Natural killer cell (primary cell): ENCODE results near the gene ZFHX2. TPM values are rescaled to one million over a fixed set of nuclear protein-coding genes. Genes with fewer than 3 reads are reported as not detected.
"Not testable (repeated sequence)": the region's sequence is repeated elsewhere in the genome, so short reads cannot be mapped to it uniquely, and the experiment has no call there.

Source experiments
- ATAC-seq, 3 donors: fragments of 150-1000 bp in 2 of 3; fragments of 200-7000 bp in 1 of 3; cut with Tn5 transposase; 1 replicate in 1 of 3; 2 replicates in 2 of 3; pipeline ENCODE4 v1.10.0; 2021; ENCODE audit warnings: mild to moderate bottlenecking in 2 of 3, moderate library complexity in 2 of 3
- DNase-seq, 2 donors: peaks; one replicate each; pipeline versions ENCODE4 v3.0.0 to v3.0.0-alpha.2; 2013 to 2021; ENCODE audit warnings: mixed read lengths in 1 of 2
- H3K27ac ChIP-seq: one replicate; pipeline ENCODE4 v1.5.1; 2013; ENCODE audit warnings: mild to moderate bottlenecking, low read length
- H3K27me3 ChIP-seq: one replicate; pipeline ENCODE4 v1.6.1; 2013; ENCODE audit warnings: low read length; ENCODE audit not compliant: control insufficient read depth, insufficient read depth
- H3K36me3 ChIP-seq: one replicate; pipeline ENCODE4 v1.6.1; 2013; ENCODE audit warnings: low read length; ENCODE audit not compliant: control insufficient read depth, insufficient read depth
- H3K4me1 ChIP-seq: one replicate; pipeline ENCODE4 v1.6.1; 2013; ENCODE audit warnings: low read length; ENCODE audit not compliant: control insufficient read depth, insufficient read depth
- H3K4me3 ChIP-seq: one replicate; pipeline ENCODE4 v1.5.1; 2013; ENCODE audit warnings: low read length
- H3K9me3 ChIP-seq: one replicate; pipeline ENCODE4 v1.6.1; 2013; ENCODE audit warnings: low read length; ENCODE audit not compliant: control insufficient read depth, insufficient read depth
- H3K27ac Mint-ChIP-seq, 2 donors: one replicate each; pipeline ENCODE4 v1.8.0; 2022; ENCODE audit warnings: mild to moderate bottlenecking in 2 of 2, mixed read lengths in 2 of 2, moderate library complexity in 1 of 2
- H3K27me3 Mint-ChIP-seq, 2 donors: one replicate each; pipeline ENCODE4 v1.8.0; 2022; ENCODE audit warnings: low read depth in 2 of 2, mixed read lengths in 2 of 2
- H3K36me3 Mint-ChIP-seq: one replicate; pipeline ENCODE4 v1.8.0; 2022; ENCODE audit warnings: mixed read lengths
- H3K4me1 Mint-ChIP-seq, 2 donors: one replicate each; pipeline ENCODE4 v1.8.0; 2022; ENCODE audit warnings: mixed read lengths in 2 of 2
- H3K4me3 Mint-ChIP-seq: one replicate; pipeline ENCODE4 v1.8.0; 2022; ENCODE audit warnings: mild to moderate bottlenecking, moderate library complexity, mixed read lengths
- H3K9me3 Mint-ChIP-seq, 2 donors: one replicate each; pipeline ENCODE4 v1.8.0; 2022; ENCODE audit warnings: mixed read lengths in 2 of 2
- WGBS: methylation state at CpG from one replicate; pipeline ENCODE4 v1.1.7; 2013; ENCODE audit warnings: missing lambda C conversion rate; ENCODE audit not compliant: insufficient coverage; 5-methylcytosine and 5-hydroxymethylcytosine counted together
- intact Hi-C: fragments of 100-400 bp; cut with micrococcal nuclease; formaldehyde crosslinking; loops from one replicate; pipeline ENCODE4 v1.14.2; 2022
- total RNA-seq, 4 donors: library from RNA; stranded (reverse); fragments of 120-200 nt in 1 of 4; gene quantifications; one replicate each; pipeline versions ENCODE4 v1.2.3 to v1.2.4, GENCODE V29; 2013 to 2022
- TF ChIP-seq, protein P1 (sequence below): fragments of 200-600 bp; IDR thresholded peaks from one replicate; pipeline ENCODE4 v1.8.0; 2022; ENCODE audit warnings: antibody characterized with exemption

ZFHX2 gene
- under 1 TPM; 0.07 to 0.72 (median 0.45) TPM for total RNA-seq
- total RNA-seq (2013), result 0.18 TPM

DNA sequence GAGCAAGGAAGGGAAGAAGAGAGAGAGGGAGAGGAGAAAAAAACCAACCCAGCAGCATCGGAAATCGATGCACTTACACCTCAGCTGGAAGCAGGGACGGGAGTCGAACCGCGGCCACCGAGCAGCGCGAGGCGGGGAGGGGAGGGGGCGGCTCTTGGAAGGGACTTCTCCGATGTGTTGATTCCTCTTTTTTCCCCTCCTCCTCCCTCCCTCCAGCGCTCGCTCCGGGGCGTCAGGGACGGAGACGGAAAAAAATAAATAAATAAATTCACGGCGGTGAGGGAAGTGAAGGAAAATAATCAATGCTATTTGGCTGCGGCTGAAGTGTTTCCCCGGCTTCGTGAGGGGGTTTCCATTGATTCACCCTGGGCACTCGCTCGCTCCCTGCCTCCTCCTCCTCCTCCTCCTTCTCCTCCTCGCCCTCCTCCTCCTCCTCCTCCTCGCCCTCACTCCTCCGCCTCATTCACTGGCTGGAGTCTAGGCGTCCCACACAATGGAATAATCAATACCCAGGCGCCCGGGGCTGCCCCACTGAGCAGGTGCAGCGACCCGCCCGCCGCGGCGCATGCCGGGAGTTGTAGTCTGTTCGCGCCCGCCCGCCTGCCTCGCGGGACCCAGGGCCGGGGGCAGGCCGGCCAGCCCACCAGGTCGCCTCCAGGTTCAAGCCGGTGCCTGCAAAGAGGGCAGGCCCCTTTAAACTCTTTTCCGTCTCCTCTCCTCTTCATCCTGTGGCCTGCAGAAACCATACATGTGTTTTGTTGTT, at the start of gene ZFHX2:
Gene ZFHX2, minus strand, starts transcription at position 500 of the 763 bp plus-strand sequence. CDS start 16,440 bp downstream, outside the sequence.
- Histone ChIP-seq H3K27me3 (peaks cover 9% of the 10 kb centered on the region), H3K27ac (no peak within 1 kb of the TSS), H3K36me3 (no peaks in the 10 kb centered on the region), H3K4me1 (peaks cover 27% of the 10 kb centered on the region), H3K4me3 (peak within 1 kb of the TSS; percentile 66), H3K9me3 (no peaks in the 10 kb centered on the region)
- Mint-ChIP-seq H3K27me3 (no peaks in the 10 kb centered on the region), H3K4me1 (peaks cover 12 to 21% of the 10 kb centered on the region in 2 donors), H3K4me3 (no peak within 1 kb of the TSS), H3K9me3 (no peaks in the 10 kb centered on the region), H3K36me3 (no peaks in the 10 kb centered on the region), H3K27ac (peak within 1 kb of the TSS in 1 of 2 donors; percentile 60)
- ATAC-seq, result peak; percentile 56 to 62 (median 61)
- under 1% methylated on average over 36 of the region's 49 CpGs for WGBS
- intact Hi-C loops, result loop anchor here (1.0 kb wide), 1 partner anchor 82 kb away; the partner anchor contains the start of gene NGDN
- DNase-seq, result peak; percentile 54 to 84
- TF ChIP-seq, protein P1, sequence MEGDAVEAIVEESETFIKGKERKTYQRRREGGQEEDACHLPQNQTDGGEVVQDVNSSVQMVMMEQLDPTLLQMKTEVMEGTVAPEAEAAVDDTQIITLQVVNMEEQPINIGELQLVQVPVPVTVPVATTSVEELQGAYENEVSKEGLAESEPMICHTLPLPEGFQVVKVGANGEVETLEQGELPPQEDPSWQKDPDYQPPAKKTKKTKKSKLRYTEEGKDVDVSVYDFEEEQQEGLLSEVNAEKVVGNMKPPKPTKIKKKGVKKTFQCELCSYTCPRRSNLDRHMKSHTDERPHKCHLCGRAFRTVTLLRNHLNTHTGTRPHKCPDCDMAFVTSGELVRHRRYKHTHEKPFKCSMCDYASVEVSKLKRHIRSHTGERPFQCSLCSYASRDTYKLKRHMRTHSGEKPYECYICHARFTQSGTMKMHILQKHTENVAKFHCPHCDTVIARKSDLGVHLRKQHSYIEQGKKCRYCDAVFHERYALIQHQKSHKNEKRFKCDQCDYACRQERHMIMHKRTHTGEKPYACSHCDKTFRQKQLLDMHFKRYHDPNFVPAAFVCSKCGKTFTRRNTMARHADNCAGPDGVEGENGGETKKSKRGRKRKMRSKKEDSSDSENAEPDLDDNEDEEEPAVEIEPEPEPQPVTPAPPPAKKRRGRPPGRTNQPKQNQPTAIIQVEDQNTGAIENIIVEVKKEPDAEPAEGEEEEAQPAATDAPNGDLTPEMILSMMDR, result no peak

DNA sequence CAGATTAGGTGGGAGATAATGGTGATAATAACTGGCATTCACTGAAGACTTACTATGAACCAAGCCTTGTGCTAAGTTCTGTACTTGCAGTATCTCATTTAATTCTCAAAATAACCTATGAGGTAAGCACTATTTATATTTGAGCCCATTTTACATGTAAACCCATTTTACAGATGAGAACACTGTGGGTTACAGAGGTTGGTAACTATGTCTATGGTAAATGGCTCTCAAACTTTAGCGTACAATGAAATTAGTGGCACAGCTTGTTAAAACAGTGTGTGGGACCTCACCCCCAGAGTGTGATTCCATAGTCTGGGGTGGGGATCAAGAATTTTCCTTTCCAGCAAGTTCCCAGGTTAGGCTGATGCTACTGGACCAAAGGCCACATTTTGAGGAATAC, 49.2 kb upstream of the ZFHX2 start:
- Mint-ChIP-seq H3K36me3 (no peaks in the 10 kb centered on the region), H3K4me1 (no peaks in the 10 kb centered on the region)
- no peak for ATAC-seq

DNA sequence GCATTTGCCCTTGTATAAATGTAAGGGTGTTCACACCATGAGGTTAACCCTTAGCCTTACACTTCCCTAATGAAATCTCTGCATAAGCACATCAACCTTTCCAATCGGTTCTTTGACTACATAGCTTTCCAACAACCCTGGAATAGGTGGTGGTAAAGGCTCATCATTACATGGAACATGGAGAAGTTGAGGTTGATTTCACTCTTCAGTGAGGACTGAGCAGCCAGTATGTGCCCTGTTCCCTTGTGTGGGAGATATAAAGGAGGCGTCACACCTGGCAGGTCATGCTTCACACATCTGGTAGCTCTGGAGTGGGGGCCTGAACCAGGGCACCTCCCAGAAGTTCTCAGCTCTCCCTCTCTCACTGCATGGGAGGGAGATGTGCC, 48.8 kb upstream of the ZFHX2 start:
- intact Hi-C loops, result no loop called here
- H3K27me3 ChIP-seq, result no peaks in the 10 kb centered on the region
- H3K27ac Mint-ChIP-seq, result no peak overlapping the region
- ATAC-seq (no peak), DNase-seq (no peak)
- H3K36me3 Mint-ChIP-seq, result no peaks in the 10 kb centered on the region
- no peaks in the 10 kb centered on the region for H3K36me3 ChIP-seq
- no peaks in the 10 kb centered on the region for H3K4me1 ChIP-seq
- TF ChIP-seq, protein P1, result no peak
- H3K9me3 ChIP-seq, result no peaks in the 10 kb centered on the region
- H3K4me3 ChIP-seq, result no peak overlapping the region
- peaks cover 0 to 8% of the 10 kb centered on the region in 2 donors for H3K27me3 Mint-ChIP-seq
- H3K9me3 Mint-ChIP-seq, result no peaks in the 10 kb centered on the region
- no peak overlapping the region for H3K27ac ChIP-seq
- H3K4me1 Mint-ChIP-seq, result no peaks in the 10 kb centered on the region
- H3K4me3 Mint-ChIP-seq, result no peak overlapping the region
- 89% methylated on average over 1 of the region's 2 CpGs for WGBS

More for the DNA sequence above, 49.2 kb upstream of the ZFHX2 start:
- H3K9me3 Mint-ChIP-seq, result no peaks in the 10 kb centered on the region
- H3K27ac Mint-ChIP-seq, result no peak overlapping the region
- intact Hi-C loops, result no loop called here
- Histone ChIP-seq H3K9me3 (no peaks in the 10 kb centered on the region), H3K4me1 (no peaks in the 10 kb centered on the region), H3K27me3 (no peaks in the 10 kb centered on the region), H3K36me3 (no peaks in the 10 kb centered on the region), H3K27ac (no peak overlapping the region), H3K4me3 (no peak overlapping the region)
- peaks cover 0 to 8% of the 10 kb centered on the region in 2 donors for H3K27me3 Mint-ChIP-seq
- H3K4me3 Mint-ChIP-seq, result no peak overlapping the region
- DNase-seq, result no peak
- TF ChIP-seq, protein P1, result no peak
- WGBS, result 100% methylated on average over 1 of the region's 1 CpG

DNA sequence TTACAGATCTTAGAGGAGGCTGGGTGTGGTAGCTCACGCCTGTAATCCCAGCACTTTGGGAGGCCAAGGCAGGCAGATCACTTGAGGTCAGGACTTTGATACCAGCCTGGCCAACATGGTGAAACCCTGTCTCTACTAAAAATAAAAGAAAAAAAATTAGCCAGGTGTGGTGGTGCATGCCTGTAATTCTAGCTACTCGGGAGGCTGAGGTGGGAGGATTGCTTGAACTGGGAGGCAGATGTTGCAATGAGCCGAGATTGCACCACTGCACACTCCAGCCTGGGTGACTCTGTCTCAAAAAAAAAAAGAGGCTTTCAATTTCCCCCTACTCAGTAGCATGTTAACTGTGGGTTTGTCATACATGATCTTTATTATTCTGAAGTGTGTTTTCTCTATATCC, 42.6 kb upstream of the ZFHX2 start:
- H3K4me1 Mint-ChIP-seq, ATAC-seq, intact Hi-C loops, H3K36me3 Mint-ChIP-seq, H3K4me3 Mint-ChIP-seq, H3K9me3 ChIP-seq, DNase-seq, H3K9me3 Mint-ChIP-seq, H3K4me3 ChIP-seq, H3K27me3 ChIP-seq, H3K27ac Mint-ChIP-seq, H3K36me3 ChIP-seq, H3K27ac ChIP-seq, H3K4me1 ChIP-seq: not testable (repeated sequence)
- 85% methylated on average over 3 of the region's 3 CpGs for WGBS
- H3K27me3 Mint-ChIP-seq, result peaks cover 0 to 12% of the 10 kb centered on the region in 2 donors
